Measurements from ENCODE around the gene STX11.
A peak's percentile ranks its signal among the peaks of the same experiment; 100 is the strongest.

DNA sequence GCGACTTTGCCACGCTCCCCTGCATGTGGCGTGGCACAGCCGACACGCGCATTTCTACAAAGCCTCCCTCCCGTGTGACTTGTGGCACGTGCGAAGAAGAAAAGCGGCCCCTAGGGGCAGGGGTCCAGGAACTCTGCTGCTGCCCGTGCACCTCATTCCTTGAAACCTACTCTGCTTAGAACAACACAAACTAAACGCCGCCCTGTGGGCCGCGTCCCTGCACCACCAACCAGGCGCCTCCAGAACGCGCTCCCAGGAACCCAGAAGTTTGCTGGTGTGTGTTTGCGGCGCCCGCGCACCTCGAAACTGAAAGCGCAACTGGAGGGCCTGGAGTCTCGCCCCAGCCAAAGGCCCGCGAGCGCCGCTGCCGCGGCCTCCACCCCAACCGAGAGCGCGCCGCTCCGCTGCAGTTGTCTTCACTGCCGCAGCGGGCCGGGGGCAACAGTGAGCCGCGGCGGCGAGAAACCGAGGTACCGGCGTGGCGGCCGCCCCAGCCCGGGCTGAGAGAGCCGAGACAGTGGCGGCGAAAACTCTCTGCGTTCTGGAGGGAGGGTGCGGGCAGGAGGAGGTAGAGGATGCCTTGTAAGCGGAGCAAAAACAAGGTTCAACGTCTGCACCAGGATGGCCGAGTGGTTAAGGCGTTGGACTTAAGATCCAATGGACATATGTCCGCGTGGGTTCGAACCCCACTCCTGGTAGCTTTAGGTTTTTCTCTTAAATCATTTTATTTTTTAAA lies 65.8 kb downstream of the STX11 start:
- TF ChIP-seq POLR2A (IDR thresholded peaks at IDR 0.05) (peak in 1 of 2 donors; percentile 82), CTCF (IDR thresholded peaks at IDR 0.05) (peak; percentile 55 to 83 (median 73))
